HL-60 (cell line): ENCODE measurements around the gene RPL13.

Experiments used
- DNase-seq, 2 experiments: peaks; one replicate each; pipeline ENCODE4 v3.0.0-alpha.2; 2010 to 2020; ENCODE audit warnings: low read depth in 1 of 2, low spot score in 1 of 2
- H3K27ac ChIP-seq: fragments of 250-450 bp; sonication (Bioruptor Pico); replicated peaks from 2 replicates; pipeline ENCODE4 v1.5.1; 2020; ENCODE audit warnings: mild to moderate bottlenecking, moderate library complexity
- H3K27me3 ChIP-seq: fragments of 250-450 bp; sonication (Bioruptor Pico); 2 replicates; pipeline ENCODE4 v1.5.1; 2021; ENCODE audit warnings: mild to moderate bottlenecking, moderate library complexity; ENCODE audit not compliant: insufficient read depth, poor library complexity, severe bottlenecking
- H3K4me3 ChIP-seq: replicated peaks from 2 replicates; pipeline ENCODE4 v1.5.1; 2011; ENCODE audit warnings: mild to moderate bottlenecking, control low read depth, low read length; ENCODE audit not compliant: insufficient read depth
- CTCF ChIP-seq: IDR thresholded peaks from one replicate; pipeline ENCODE4 v1.5.1; 2011; ENCODE audit warnings: low read length, control low read depth, inconsistent platforms; ENCODE audit not compliant: insufficient read depth
- GABPA ChIP-seq: IDR thresholded peaks from 2 replicates; pipeline ENCODE4 v1.6.1; 2012; ENCODE audit warnings: low read depth
- POLR2AphosphoS5 ChIP-seq: IDR thresholded peaks from 2 replicates; pipeline ENCODE4 v1.6.1; 2012; ENCODE audit warnings: low read depth
- SPI1 ChIP-seq: IDR thresholded peaks from 2 replicates; pipeline ENCODE4 v1.6.1; 2012; ENCODE audit warnings: low read depth, mild to moderate bottlenecking, borderline replicate concordance
- TF ChIP-seq, protein P1 (sequence below): IDR thresholded peaks from 2 replicates; pipeline ENCODE4 v1.6.1; 2012; ENCODE audit warnings: low read depth; ENCODE audit not compliant: insufficient replicate concordance

Gene RPL13

GRCh38 chr16:89573826-89574680 lies 13.6 kb downstream of the RPL13 start:
- Histone ChIP-seq H3K27ac (no peak overlapping the region), H3K4me3 (no peak overlapping the region), H3K27me3 (no peaks in the 10 kb centered on the region)
- no peak for DNase-seq
- no peak for TF ChIP-seq SPI1
- TF ChIP-seq GABPA, result no peak
- no peak for TF ChIP-seq POLR2AphosphoS5
- TF ChIP-seq CTCF, result no peak
- TF ChIP-seq, protein P1, sequence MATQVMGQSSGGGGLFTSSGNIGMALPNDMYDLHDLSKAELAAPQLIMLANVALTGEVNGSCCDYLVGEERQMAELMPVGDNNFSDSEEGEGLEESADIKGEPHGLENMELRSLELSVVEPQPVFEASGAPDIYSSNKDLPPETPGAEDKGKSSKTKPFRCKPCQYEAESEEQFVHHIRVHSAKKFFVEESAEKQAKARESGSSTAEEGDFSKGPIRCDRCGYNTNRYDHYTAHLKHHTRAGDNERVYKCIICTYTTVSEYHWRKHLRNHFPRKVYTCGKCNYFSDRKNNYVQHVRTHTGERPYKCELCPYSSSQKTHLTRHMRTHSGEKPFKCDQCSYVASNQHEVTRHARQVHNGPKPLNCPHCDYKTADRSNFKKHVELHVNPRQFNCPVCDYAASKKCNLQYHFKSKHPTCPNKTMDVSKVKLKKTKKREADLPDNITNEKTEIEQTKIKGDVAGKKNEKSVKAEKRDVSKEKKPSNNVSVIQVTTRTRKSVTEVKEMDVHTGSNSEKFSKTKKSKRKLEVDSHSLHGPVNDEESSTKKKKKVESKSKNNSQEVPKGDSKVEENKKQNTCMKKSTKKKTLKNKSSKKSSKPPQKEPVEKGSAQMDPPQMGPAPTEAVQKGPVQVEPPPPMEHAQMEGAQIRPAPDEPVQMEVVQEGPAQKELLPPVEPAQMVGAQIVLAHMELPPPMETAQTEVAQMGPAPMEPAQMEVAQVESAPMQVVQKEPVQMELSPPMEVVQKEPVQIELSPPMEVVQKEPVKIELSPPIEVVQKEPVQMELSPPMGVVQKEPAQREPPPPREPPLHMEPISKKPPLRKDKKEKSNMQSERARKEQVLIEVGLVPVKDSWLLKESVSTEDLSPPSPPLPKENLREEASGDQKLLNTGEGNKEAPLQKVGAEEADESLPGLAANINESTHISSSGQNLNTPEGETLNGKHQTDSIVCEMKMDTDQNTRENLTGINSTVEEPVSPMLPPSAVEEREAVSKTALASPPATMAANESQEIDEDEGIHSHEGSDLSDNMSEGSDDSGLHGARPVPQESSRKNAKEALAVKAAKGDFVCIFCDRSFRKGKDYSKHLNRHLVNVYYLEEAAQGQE, result no peak

GRCh38 chr16:89574681-89575246 lies 14.3 kb downstream of the RPL13 start:
- Histone ChIP-seq H3K27me3 (no peaks in the 10 kb centered on the region), H3K4me3 (peak overlapping the region; percentile 16; the same call in 1 of the 2 replicates), H3K27ac (no peak overlapping the region)
- peak; percentile 20 to 26 for DNase-seq
- TF ChIP-seq CTCF, result peak; percentile 35
- TF ChIP-seq, protein P1, result no peak

DNA sequence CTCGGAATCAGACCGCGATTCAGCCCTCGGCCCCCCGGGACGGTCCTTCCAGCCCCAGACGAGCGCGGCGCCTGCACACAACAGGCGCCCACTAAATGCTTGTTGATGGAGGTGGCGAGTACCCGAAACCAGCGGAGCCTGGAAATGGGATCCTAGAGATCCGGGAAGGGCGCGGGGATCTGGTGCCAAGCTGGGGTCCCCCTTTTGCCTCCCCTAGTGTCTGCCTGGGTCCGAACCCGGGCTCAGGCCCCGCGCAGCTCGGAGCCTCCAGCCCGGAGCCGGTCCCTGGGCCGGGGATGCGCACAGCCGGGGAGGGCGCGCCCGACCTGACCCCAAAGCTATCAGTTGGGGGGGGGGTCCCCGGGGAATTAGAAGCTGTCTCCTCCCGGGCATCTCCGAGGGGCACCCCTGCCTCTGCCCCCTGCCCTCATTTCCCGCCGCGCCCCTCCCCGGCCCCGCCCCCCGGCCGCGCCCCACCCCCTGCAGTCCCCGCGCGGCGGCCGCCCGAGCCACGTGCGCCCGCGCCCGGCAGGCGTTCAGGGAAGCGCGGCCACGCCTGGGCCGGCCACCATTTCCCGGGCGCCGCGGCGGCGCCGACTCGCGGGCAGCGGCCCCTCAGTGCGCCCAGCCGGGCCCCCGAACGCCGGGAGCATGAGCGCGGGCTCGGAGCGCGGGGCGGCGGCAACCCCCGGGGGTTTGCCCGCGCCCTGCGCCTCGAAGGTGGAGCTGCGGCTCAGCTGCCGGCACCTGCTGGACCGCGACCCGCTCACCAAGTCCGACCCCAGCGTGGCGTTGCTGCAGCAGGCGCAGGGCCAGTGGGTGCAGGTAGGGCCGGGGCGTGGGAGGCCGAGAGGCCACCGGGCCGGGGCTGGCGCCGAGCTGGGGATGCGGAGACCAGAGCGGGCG lies 15.0 kb downstream of the RPL13 start, which contains the start of gene CPNE7:
CPNE7 (plus strand) TSS at position 512 of the 906 bp plus-strand sequence; CDS start at position 652, 140 bp downstream.
- TF ChIP-seq GABPA (no peak), POLR2AphosphoS5 (no peak), CTCF (no peak), SPI1 (no peak)
- TF ChIP-seq, protein P1, result no peak
- no peak for DNase-seq
- peak within 1 kb of the TSS; percentile 16; the same call in 1 of the 2 replicates for H3K4me3 ChIP-seq
- H3K27ac ChIP-seq, result no peak within 1 kb of the TSS
- H3K27me3 ChIP-seq, result no peaks in the 10 kb centered on the region
